GM10266 (cell line): ENCODE results near the gene EML5.

Experiments
- DNase-seq: peaks from one replicate; pipeline ENCODE4 v3.0.0; 2012; ENCODE audit errors: extremely low spot score
- CTCF ChIP-seq: IDR thresholded peaks from 2 replicates; pipeline ENCODE4 v1.5.1; 2012; ENCODE audit warnings: mild to moderate bottlenecking, low read depth; ENCODE audit not compliant: control insufficient read depth, insufficient read depth; ENCODE audit errors: missing control alignments

EML5 gene

GRCh38 chr14:88613552-88614010 is 179.2 kb downstream of the EML5 start:
- DNase-seq = peak; percentile 10
- no peak for TF ChIP-seq CTCF

GRCh38 chr14:88612981-88613380 is 179.8 kb downstream of the EML5 start:
- no peak for DNase-seq

GRCh38 chr14:88611878-88612277 is 180.9 kb downstream of the EML5 start:
- TF ChIP-seq CTCF = no peak
- no peak for DNase-seq

More at GRCh38 chr14:88612981-88613380, 179.8 kb downstream of the EML5 start:
- no peak for TF ChIP-seq CTCF

GRCh38 chr14:88607829-88608228 is 184.9 kb downstream of the EML5 start:
- DNase-seq = no peak
- TF ChIP-seq CTCF = no peak

- no peak for TF ChIP-seq CTCF
Observed at GRCh38 chr14:88605594-88605993, 187.2 kb downstream of the EML5 start.

GRCh38 chr14:88604212-88604611 is 188.5 kb downstream of the EML5 start:
- DNase-seq = no peak
- no peak for TF ChIP-seq CTCF

More at GRCh38 chr14:88605594-88605993, 187.2 kb downstream of the EML5 start:
- DNase-seq = no peak

- no peak for TF ChIP-seq CTCF
- DNase-seq = peak; percentile 64
Observed at GRCh38 chr14:88599761-88600439, 192.9 kb downstream of the EML5 start.
